Measurements from ENCODE around the gene PRDM15. TPM values are rescaled to one million over a fixed set of nuclear protein-coding genes. Genes with fewer than 3 reads are reported as not detected.
A peak's percentile ranks its signal among the peaks of the same experiment; 100 is the strongest.

PRDM15 gene
- total RNA-seq, 1 experiment from 2014 or later: 3.0 TPM

GRCh38 chr21:41876928-41877652 is 2.1 kb downstream of the PRDM15 start:
- Histone ChIP-seq H3K36me3 (ENCODE audit: insufficient read depth, low read length) (no peaks in the 10 kb centered on the region), H3K27me3 (ENCODE audit: low read length) (no peaks in the 10 kb centered on the region), H3K4me1 (ENCODE audit: low read length) (peaks cover 24% of the 10 kb centered on the region), H3K9me2 (replicated peaks; ENCODE audit: insufficient read depth, low read length) (no peaks in the 10 kb centered on the region), H4K20me1 (ENCODE audit: insufficient read depth, low read depth, low read length) (peaks cover 46% of the 10 kb centered on the region), H3K79me2 (ENCODE audit: low read length) (peaks cover 7% of the 10 kb centered on the region), H3K9me3 (ENCODE audit: low read length) (no peaks in the 10 kb centered on the region), H2AFZ (ENCODE audit: low read length) (no peak overlapping the region), H3K27ac (ENCODE audit: low read length) (no peak overlapping the region), H3K4me2 (ENCODE audit: low read depth, low read length, poor library complexity, severe bottlenecking) (peak overlapping the region; percentile 67), H3K4me3 (ENCODE audit: low read length) (no peak overlapping the region), H3K9ac (ENCODE audit: low read length) (no peak overlapping the region)
- no peak for DNase-seq

- H3K9ac ChIP-seq (ENCODE audit: low read length): no peak overlapping the region
- no peak overlapping the region for H3K27ac ChIP-seq (ENCODE audit: low read length)
- peaks cover 7% of the 10 kb centered on the region for H3K79me2 ChIP-seq (ENCODE audit: low read length)
- no peak overlapping the region for H3K4me2 ChIP-seq (ENCODE audit: low read depth, low read length, poor library complexity, severe bottlenecking)
- no peaks in the 10 kb centered on the region for H3K27me3 ChIP-seq (ENCODE audit: low read length)
- peaks cover 24% of the 10 kb centered on the region for H3K4me1 ChIP-seq (ENCODE audit: low read length)
- no peaks in the 10 kb centered on the region for H3K9me2 ChIP-seq (replicated peaks; ENCODE audit: insufficient read depth, low read length)
- no peak for DNase-seq
- no peaks in the 10 kb centered on the region for H3K36me3 ChIP-seq (ENCODE audit: insufficient read depth, low read length)
- no peaks in the 10 kb centered on the region for H3K9me3 ChIP-seq (ENCODE audit: low read length)
- H3K4me3 ChIP-seq (ENCODE audit: low read length): no peak overlapping the region
- no peak overlapping the region for H2AFZ ChIP-seq (ENCODE audit: low read length)
- peaks cover 47% of the 10 kb centered on the region for H4K20me1 ChIP-seq (ENCODE audit: insufficient read depth, low read depth, low read length)
Observed at GRCh38 chr21:41876396-41876795, 2.7 kb downstream of the PRDM15 start.

- H3K4me1 ChIP-seq (ENCODE audit: low read length): peaks cover 29% of the 10 kb centered on the region
- no peak overlapping the region for H3K9ac ChIP-seq (ENCODE audit: low read length)
- H3K9me2 ChIP-seq (replicated peaks; ENCODE audit: insufficient read depth, low read length): no peaks in the 10 kb centered on the region
- no peak overlapping the region for H3K27ac ChIP-seq (ENCODE audit: low read length)
- H4K20me1 ChIP-seq (ENCODE audit: insufficient read depth, low read depth, low read length): peaks cover 60% of the 10 kb centered on the region
- no peaks in the 10 kb centered on the region for H3K36me3 ChIP-seq (ENCODE audit: insufficient read depth, low read length)
- no peaks in the 10 kb centered on the region for H3K9me3 ChIP-seq (ENCODE audit: low read length)
- no peaks in the 10 kb centered on the region for H3K27me3 ChIP-seq (ENCODE audit: low read length)
- no peak overlapping the region for H3K4me2 ChIP-seq (ENCODE audit: low read depth, low read length, poor library complexity, severe bottlenecking)
- no peak for DNase-seq
- no peak overlapping the region for H3K4me3 ChIP-seq (ENCODE audit: low read length)
- H3K79me2 ChIP-seq (ENCODE audit: low read length): peaks cover 7% of the 10 kb centered on the region
- no peak overlapping the region for H2AFZ ChIP-seq (ENCODE audit: low read length)
Observed at GRCh38 chr21:41875086-41875485, 4.1 kb downstream of the PRDM15 start.

GRCh38 chr21:41874611-41875010 is 4.5 kb downstream of the PRDM15 start:
- H3K4me2 ChIP-seq (ENCODE audit: low read depth, low read length, poor library complexity, severe bottlenecking): no peak overlapping the region
- H3K9me3 ChIP-seq (ENCODE audit: low read length): no peaks in the 10 kb centered on the region
- no peaks in the 10 kb centered on the region for H3K9me2 ChIP-seq (replicated peaks; ENCODE audit: insufficient read depth, low read length)
- no peaks in the 10 kb centered on the region for H3K27me3 ChIP-seq (ENCODE audit: low read length)
- H2AFZ ChIP-seq (ENCODE audit: low read length): no peak overlapping the region
- peaks cover 7% of the 10 kb centered on the region for H3K79me2 ChIP-seq (ENCODE audit: low read length)
- DNase-seq: no peak
- no peaks in the 10 kb centered on the region for H3K36me3 ChIP-seq (ENCODE audit: insufficient read depth, low read length)
- no peak overlapping the region for H3K4me3 ChIP-seq (ENCODE audit: low read length)
- H3K27ac ChIP-seq (ENCODE audit: low read length): no peak overlapping the region
- no peak overlapping the region for H3K9ac ChIP-seq (ENCODE audit: low read length)
- peaks cover 29% of the 10 kb centered on the region for H3K4me1 ChIP-seq (ENCODE audit: low read length)
- H4K20me1 ChIP-seq (ENCODE audit: insufficient read depth, low read depth, low read length): peaks cover 63% of the 10 kb centered on the region

- Histone ChIP-seq H3K4me1 (ENCODE audit: low read length) (peaks cover 38% of the 10 kb centered on the region), H3K9me2 (replicated peaks; ENCODE audit: insufficient read depth, low read length) (no peaks in the 10 kb centered on the region), H3K4me2 (ENCODE audit: low read depth, low read length, poor library complexity, severe bottlenecking) (no peak overlapping the region), H3K9me3 (ENCODE audit: low read length) (no peaks in the 10 kb centered on the region), H3K27me3 (ENCODE audit: low read length) (no peaks in the 10 kb centered on the region), H4K20me1 (ENCODE audit: insufficient read depth, low read depth, low read length) (peaks cover 64% of the 10 kb centered on the region), H3K27ac (ENCODE audit: low read length) (no peak overlapping the region), H3K9ac (ENCODE audit: low read length) (no peak overlapping the region), H3K79me2 (ENCODE audit: low read length) (peaks cover 6% of the 10 kb centered on the region), H3K36me3 (ENCODE audit: insufficient read depth, low read length) (no peaks in the 10 kb centered on the region), H3K4me3 (ENCODE audit: low read length) (no peak overlapping the region), H2AFZ (ENCODE audit: low read length) (no peak overlapping the region)
- DNase-seq: no peak
Observed at GRCh38 chr21:41873426-41873825, 5.7 kb downstream of the PRDM15 start.

- Histone ChIP-seq H3K4me1 (ENCODE audit: low read length) (peaks cover 38% of the 10 kb centered on the region), H3K9ac (ENCODE audit: low read length) (no peak overlapping the region), H3K4me2 (ENCODE audit: low read depth, low read length, poor library complexity, severe bottlenecking) (no peak overlapping the region), H2AFZ (ENCODE audit: low read length) (no peak overlapping the region), H3K4me3 (ENCODE audit: low read length) (no peak overlapping the region), H3K36me3 (ENCODE audit: insufficient read depth, low read length) (no peaks in the 10 kb centered on the region), H3K27me3 (ENCODE audit: low read length) (no peaks in the 10 kb centered on the region), H3K27ac (ENCODE audit: low read length) (no peak overlapping the region), H3K9me2 (replicated peaks; ENCODE audit: insufficient read depth, low read length) (no peaks in the 10 kb centered on the region), H4K20me1 (ENCODE audit: insufficient read depth, low read depth, low read length) (peaks cover 64% of the 10 kb centered on the region), H3K9me3 (ENCODE audit: low read length) (no peaks in the 10 kb centered on the region), H3K79me2 (ENCODE audit: low read length) (peaks cover 4% of the 10 kb centered on the region; the same call in 1 of the 2 replicates)
- no peak for DNase-seq
Observed at GRCh38 chr21:41873005-41873404, 6.1 kb downstream of the PRDM15 start.

- Histone ChIP-seq H3K4me2 (ENCODE audit: low read depth, low read length, poor library complexity, severe bottlenecking) (no peak overlapping the region), H3K79me2 (ENCODE audit: low read length) (peaks cover 4% of the 10 kb centered on the region; the same call in 1 of the 2 replicates), H3K9me3 (ENCODE audit: low read length) (no peaks in the 10 kb centered on the region), H2AFZ (ENCODE audit: low read length) (no peak overlapping the region), H3K4me1 (ENCODE audit: low read length) (peaks cover 44% of the 10 kb centered on the region), H3K36me3 (ENCODE audit: insufficient read depth, low read length) (no peaks in the 10 kb centered on the region), H3K4me3 (ENCODE audit: low read length) (no peak overlapping the region), H3K27me3 (ENCODE audit: low read length) (no peaks in the 10 kb centered on the region), H3K9ac (ENCODE audit: low read length) (no peak overlapping the region), H3K9me2 (replicated peaks; ENCODE audit: insufficient read depth, low read length) (no peaks in the 10 kb centered on the region), H3K27ac (ENCODE audit: low read length) (no peak overlapping the region), H4K20me1 (ENCODE audit: insufficient read depth, low read depth, low read length) (peaks cover 66% of the 10 kb centered on the region)
- no peak for DNase-seq
Observed at GRCh38 chr21:41871293-41872030, 7.7 kb downstream of the PRDM15 start.

GRCh38 chr21:41869771-41870170 is 9.4 kb downstream of the PRDM15 start:
- Histone ChIP-seq H3K4me1 (ENCODE audit: low read length) (peaks cover 56% of the 10 kb centered on the region), H3K27ac (ENCODE audit: low read length) (no peak overlapping the region), H3K79me2 (ENCODE audit: low read length) (no peaks in the 10 kb centered on the region)

More at GRCh38 chr21:41869771-41870170, 9.4 kb downstream of the PRDM15 start:
- H3K36me3 ChIP-seq (ENCODE audit: insufficient read depth, low read length): no peaks in the 10 kb centered on the region
- DNase-seq: peak; percentile 76
- H3K27me3 ChIP-seq (ENCODE audit: low read length): no peaks in the 10 kb centered on the region
- H3K4me3 ChIP-seq (ENCODE audit: low read length): no peak overlapping the region
- H3K9ac ChIP-seq (ENCODE audit: low read length): no peak overlapping the region
- H3K9me2 ChIP-seq (replicated peaks; ENCODE audit: insufficient read depth, low read length): no peaks in the 10 kb centered on the region
- no peak overlapping the region for H2AFZ ChIP-seq (ENCODE audit: low read length)
- peaks cover 66% of the 10 kb centered on the region for H4K20me1 ChIP-seq (ENCODE audit: insufficient read depth, low read depth, low read length)
- peak overlapping the region; percentile 83 for H3K4me2 ChIP-seq (ENCODE audit: low read depth, low read length, poor library complexity, severe bottlenecking)
- no peaks in the 10 kb centered on the region for H3K9me3 ChIP-seq (ENCODE audit: low read length)
